Adrenal gland (tissue), 12 donors: ENCODE data around the gene NMB. TPM values are rescaled to one million over a fixed set of nuclear protein-coding genes. Genes with fewer than 3 reads are reported as not detected.

Experiments used
- DNase-seq, 7 donors: peaks; one replicate each; pipeline ENCODE4 v3.0.0-alpha.2; 2019 to 2020
- H3K27ac ChIP-seq, 5 donors: fragments of 200-600 bp; sonication (generic) in 4 of 5; 1 replicate in 3 of 5; 2 replicates in 2 of 5; pipeline versions ENCODE4 v1.5.1 to v1.8.0; 2016 to 2020; ENCODE audit warnings: mild to moderate bottlenecking in 1 of 5
- H3K27me3 ChIP-seq: fragments of 200-600 bp; 2 replicates; pipeline ENCODE4 v1.8.0; 2021
- H3K36me3 ChIP-seq, 2 donors: fragments of 200-600 bp; replicated peaks in 1 of 2; 1 replicate in 1 of 2; 2 replicates in 1 of 2; pipeline versions ENCODE4 v1.5.1 to v1.8.0; 2018 to 2022
- H3K4me1 ChIP-seq, 2 donors: fragments of 200-600 bp; replicated peaks in 1 of 2; 1 replicate in 1 of 2; 2 replicates in 1 of 2; pipeline versions ENCODE4 v1.5.1 to v1.8.0; 2018 to 2021
- H3K4me3 ChIP-seq, 4 donors: fragments of 200-600 bp; sonication (generic) in 3 of 4; one replicate each; pipeline ENCODE4 v1.5.1; 2016 to 2018
- H3K9me3 ChIP-seq, 3 donors: fragments of 200-600 bp; sonication (generic) in 1 of 3; replicated peaks in 1 of 3; 1 replicate in 2 of 3; 2 replicates in 1 of 3; pipeline versions ENCODE4 v1.5.1 to v1.8.0; 2016 to 2021
- POLR2A ChIP-seq, 2 donors: fragments of 450-650 bp; IDR thresholded peaks; one replicate each; pipeline ENCODE4 v1.6.1; 2017; ENCODE audit warnings: antibody characterized with exemption in 2 of 2, mild to moderate bottlenecking in 2 of 2, moderate library complexity in 1 of 2
- WGBS, 4 donors: extraction: QIAGEN DNeasy Blood & Tissue Kit in 2 of 4; methylation state at CpG; one replicate each; pipeline versions ENCODE4 v1.1.5 to v1.1.7; 2013 to 2017; 5-methylcytosine and 5-hydroxymethylcytosine counted together
- intact Hi-C, 2 donors: fragments of 100-400 bp; cut with DNase I; formaldehyde crosslinking; loops; one replicate each; pipeline versions ENCODE4 v1.14.1 to v1.15.0; 2022 to 2023
- polyA plus RNA-seq, 3 donors: library from polyadenylated mRNA; stranded (reverse); fragments of 200-250 nt in 2 of 3; fragments of 350-450 nt in 1 of 3; fragmentation: Illumina TruSeq in 1 of 3; extraction: RNeasy Lipid Tissue Mini Kit (QIAGEN cat#74804) in 1 of 3; gene quantifications; one replicate each; pipeline ENCODE4 v1.2.3, GENCODE V29; 2013 to 2014
- total RNA-seq, 9 donors: library from RNA; depleted of rRNA in 4 of 9; stranded (reverse); fragments of >200 nt in 4 of 9; fragments of 120-200 nt in 1 of 9; fragmentation: NEBNext Ultra II Directional in 1 of 9; extraction: Animal tissue kit (Norgen Biotek cat#: 25700) in 1 of 9; gene quantifications; one replicate each; pipeline versions ENCODE4 v1.1.0 to v1.2.4, GENCODE V29; 2013 to 2023
- TF ChIP-seq, protein P1 (sequence below), 6 experiments: fragments of 450-650 bp in 4 of 6; fragments of 200-600 bp in 2 of 6; sonication (generic) in 1 of 6; IDR thresholded peaks; 1 replicate in 5 of 6; 2 replicates in 1 of 6; pipeline versions ENCODE4 v1.5.1 to v1.8.0; 2016 to 2021; ENCODE audit warnings: antibody characterized with exemption in 6 of 6, mild to moderate bottlenecking in 2 of 6, moderate library complexity in 1 of 6
- donor health status: healthy with polysubstance abuse.
- donor health status: Bipolar disorder and iron deficiency.
- donor health status: DM: yes; HTN: yes; CAD: no.
- donor health status: DM: no; HTN: no; CAD: no.
- donor health status: DM: no; HTN: no; CAD: no.
- donor health status: DM: yes; HTN: yes; CAD: no.

Gene NMB
- total and polyA plus RNA-seq, 12 donors: 6.9 to 34.1 (median 16.5) TPM

DNA sequence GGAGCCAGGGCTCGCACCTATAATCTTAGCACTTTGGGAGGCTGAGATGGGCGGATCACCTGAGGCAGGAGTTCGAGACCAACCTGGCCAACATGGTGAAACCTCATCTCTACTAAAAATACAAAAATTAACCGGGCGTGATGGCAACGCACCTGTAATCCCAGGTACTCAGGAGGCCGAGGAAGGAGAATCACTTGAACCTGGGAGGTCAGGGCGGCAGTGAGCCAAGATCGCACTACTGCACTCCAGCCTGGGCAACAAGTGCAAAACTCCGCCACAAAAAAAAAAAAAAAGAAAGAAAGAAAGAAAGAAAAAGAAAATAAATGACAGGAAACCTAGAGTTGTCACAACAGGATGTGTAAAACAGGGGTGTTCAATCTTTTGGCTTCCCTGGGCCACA is 3.0 kb upstream of the NMB start:
- H3K4me1 ChIP-seq: peaks cover 5 to 18% of the 10 kb centered on the region in 2 donors
- WGBS, 4 donors: 93 to 99% (median 96%) methylated on average over 10 of the region's 10 CpGs
- no peak overlapping the region for H3K27ac ChIP-seq
- H3K27me3 ChIP-seq: no peaks in the 10 kb centered on the region
- H3K4me3 ChIP-seq: no peak overlapping the region
- no peak for TF ChIP-seq POLR2A (IDR thresholded peaks at IDR 0.05)
- TF ChIP-seq, protein P1, sequence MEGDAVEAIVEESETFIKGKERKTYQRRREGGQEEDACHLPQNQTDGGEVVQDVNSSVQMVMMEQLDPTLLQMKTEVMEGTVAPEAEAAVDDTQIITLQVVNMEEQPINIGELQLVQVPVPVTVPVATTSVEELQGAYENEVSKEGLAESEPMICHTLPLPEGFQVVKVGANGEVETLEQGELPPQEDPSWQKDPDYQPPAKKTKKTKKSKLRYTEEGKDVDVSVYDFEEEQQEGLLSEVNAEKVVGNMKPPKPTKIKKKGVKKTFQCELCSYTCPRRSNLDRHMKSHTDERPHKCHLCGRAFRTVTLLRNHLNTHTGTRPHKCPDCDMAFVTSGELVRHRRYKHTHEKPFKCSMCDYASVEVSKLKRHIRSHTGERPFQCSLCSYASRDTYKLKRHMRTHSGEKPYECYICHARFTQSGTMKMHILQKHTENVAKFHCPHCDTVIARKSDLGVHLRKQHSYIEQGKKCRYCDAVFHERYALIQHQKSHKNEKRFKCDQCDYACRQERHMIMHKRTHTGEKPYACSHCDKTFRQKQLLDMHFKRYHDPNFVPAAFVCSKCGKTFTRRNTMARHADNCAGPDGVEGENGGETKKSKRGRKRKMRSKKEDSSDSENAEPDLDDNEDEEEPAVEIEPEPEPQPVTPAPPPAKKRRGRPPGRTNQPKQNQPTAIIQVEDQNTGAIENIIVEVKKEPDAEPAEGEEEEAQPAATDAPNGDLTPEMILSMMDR (IDR thresholded peaks at IDR 0.05): no peak
- intact Hi-C loops: no loop called here
- H3K36me3 ChIP-seq: peaks cover 0 to 6% of the 10 kb centered on the region in 2 donors
- H3K9me3 ChIP-seq: no peaks in the 10 kb centered on the region
- DNase-seq: no peak

DNA sequence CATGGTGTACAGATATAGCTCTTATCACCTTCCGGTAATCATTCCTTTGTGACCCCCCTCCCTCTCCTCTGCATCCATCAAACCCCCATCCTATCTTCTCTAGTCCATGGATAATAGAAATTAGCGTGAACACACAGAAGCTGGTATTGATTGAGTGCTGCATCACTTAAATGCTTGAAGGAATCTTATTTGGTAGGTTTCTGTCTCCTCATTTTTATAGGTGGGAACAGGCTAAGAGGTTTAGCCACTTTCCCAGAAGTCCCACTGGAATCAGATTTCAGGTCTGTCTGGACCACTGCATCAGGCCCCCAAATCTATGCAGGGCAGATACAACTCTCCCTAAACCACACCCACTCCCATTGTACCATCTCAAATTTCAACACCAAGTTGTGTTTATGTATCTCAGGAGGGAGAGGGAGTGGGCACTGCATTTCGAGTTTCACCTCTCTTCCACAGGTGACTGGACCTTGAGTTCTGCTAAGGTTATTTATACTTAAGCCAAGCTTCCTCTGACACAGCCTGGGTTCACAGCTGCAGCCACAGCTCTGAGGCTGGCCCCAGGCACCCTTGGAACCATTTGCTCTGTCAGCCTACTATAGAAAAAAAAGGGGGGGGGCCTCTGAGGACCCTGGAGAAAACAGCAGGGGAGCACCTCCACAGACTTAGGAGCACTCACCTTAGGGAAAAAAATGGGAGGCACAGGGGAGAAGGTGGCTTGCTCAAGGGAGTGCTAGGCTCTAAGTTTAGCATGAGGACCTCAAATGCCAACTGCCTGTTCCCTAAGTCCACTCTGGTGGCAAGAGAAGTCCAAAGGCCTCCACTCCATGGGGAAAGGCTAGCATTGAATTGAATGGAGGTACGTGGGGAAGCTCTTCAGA is 2.1 kb upstream of the NMB start:
- H3K27me3 ChIP-seq: no peaks in the 10 kb centered on the region
- no peaks in the 10 kb centered on the region for H3K36me3 ChIP-seq
- 84 to 89% (median 87%) methylated on average over 4 of the region's 4 CpGs for WGBS, 4 donors
- H3K4me1 ChIP-seq: peaks cover 5 to 22% of the 10 kb centered on the region in 2 donors
- no peak for DNase-seq
- no peak for TF ChIP-seq POLR2A (IDR thresholded peaks at IDR 0.05)
- TF ChIP-seq, protein P1 (IDR thresholded peaks at IDR 0.05): no peak
- intact Hi-C loops: loop anchor here (10.0 kb wide), 1 partner anchor 55 kb away; the partner anchor contains the start of gene SEC11A (in 2 of the 2)
- no peaks in the 10 kb centered on the region for H3K9me3 ChIP-seq
- H3K4me3 ChIP-seq: no peak overlapping the region
- no peak overlapping the region for H3K27ac ChIP-seq

DNA sequence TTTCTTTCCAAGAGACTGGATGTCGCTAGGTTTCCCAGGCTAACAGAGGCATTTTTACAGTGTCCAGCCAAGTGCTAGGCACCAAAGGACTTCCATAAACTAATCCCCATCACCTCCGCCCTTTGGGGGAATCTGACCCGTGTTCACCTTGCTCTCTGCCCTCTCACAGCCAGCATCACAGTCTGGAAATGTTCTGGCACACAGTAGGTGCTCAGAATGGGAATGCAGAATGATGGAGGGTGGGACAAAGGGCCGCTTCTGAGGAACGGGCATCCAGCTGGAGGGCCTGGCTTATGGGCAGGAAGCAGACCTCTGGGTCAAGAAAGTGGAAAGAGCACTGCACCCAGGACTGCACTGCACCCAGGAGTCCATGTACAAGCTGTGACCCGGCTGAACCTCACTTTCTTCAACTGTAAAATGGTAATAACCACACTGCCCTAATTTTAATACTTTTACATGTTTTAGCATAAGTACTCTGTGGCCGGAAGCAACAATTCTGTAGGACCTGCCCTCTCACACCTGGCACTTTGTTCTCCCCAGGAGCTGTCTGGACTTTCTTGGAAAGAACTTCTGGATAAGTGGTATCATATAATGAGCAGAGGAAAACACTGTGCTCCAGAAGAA is 901 bp upstream of the NMB start:
- DNase-seq: no peak
- Histone ChIP-seq H3K9me3 (no peaks in the 10 kb centered on the region), H3K4me3 (peak overlapping the region in 1 of 4 donors; percentile 56), H3K36me3 (no peaks in the 10 kb centered on the region), H3K27ac (peak overlapping the region in 4 of 5 donors; percentile 56 to 85 (median 60)), H3K4me1 (peaks cover 5 to 27% of the 10 kb centered on the region in 2 donors), H3K27me3 (no peaks in the 10 kb centered on the region)
- intact Hi-C loops: loop anchor here (10.0 kb wide), 1 partner anchor 56 kb away; the partner anchor contains the start of gene SEC11A (in 2 of the 2)
- WGBS, 4 donors: 49 to 58% (median 53%) methylated on average over 7 of the region's 7 CpGs
- TF ChIP-seq, protein P1 (IDR thresholded peaks at IDR 0.05): no peak
- TF ChIP-seq POLR2A (IDR thresholded peaks at IDR 0.05): no peak

DNA sequence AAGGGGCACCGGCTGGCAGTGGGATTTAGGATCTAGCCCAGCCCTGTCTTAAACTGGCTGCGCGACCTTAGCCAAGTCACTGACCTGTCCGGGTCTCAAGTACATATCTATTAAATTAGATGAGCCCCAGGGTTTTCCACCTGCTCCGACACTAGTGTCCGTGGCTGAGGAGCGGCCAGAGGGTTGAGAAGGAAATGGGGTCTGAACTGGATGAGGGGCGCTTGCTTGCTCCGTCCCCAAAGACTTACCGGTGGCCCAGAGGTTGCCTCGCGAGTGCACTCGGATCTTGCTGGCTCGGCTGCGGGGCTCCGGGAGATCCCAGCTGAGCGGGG is 285 bp downstream of the NMB start:
- Histone ChIP-seq H3K4me3 (peak overlapping the region in 3 of 4 donors; percentile 24 to 56 (median 33)), H3K36me3 (no peaks in the 10 kb centered on the region), H3K4me1 (peaks cover 13 to 32% of the 10 kb centered on the region in 2 donors), H3K27ac (peak overlapping the region in 4 of 5 donors; percentile 56 to 85 (median 66)), H3K27me3 (no peaks in the 10 kb centered on the region), H3K9me3 (no peaks in the 10 kb centered on the region)
- peak in 1 of 7 donors; percentile 29 for DNase-seq
- TF ChIP-seq POLR2A (IDR thresholded peaks at IDR 0.05): no peak
- TF ChIP-seq, protein P1 (IDR thresholded peaks at IDR 0.05): no peak
- WGBS, 4 donors: 22 to 27% (median 22%) methylated on average over 11 to 17 of the region's 17 CpGs
- intact Hi-C loops: loop anchor here (10.0 kb wide), 1 partner anchor 57 kb away; the partner anchor contains the start of gene SEC11A (in 2 of the 2)
